Activated naive CD8-positive, alpha-beta T cell treated with anti-CD3 and anti-CD28 coated beads, Interleukin-2, amount 50 U/mL, for 24 hours (primary cell): ENCODE measurements around the gene CCDC149.

ENCODE experiments used
- ATAC-seq: fragments of 150-1000 bp; cut with Tn5 transposase; one replicate; pipeline ENCODE4 v1.10.0; 2021
- DNase-seq: peaks from one replicate; pipeline ENCODE4 v3.0.0; 2021
- H3K27ac Mint-ChIP-seq: one replicate; pipeline ENCODE4 v1.8.0; 2021; ENCODE audit warnings: mild to moderate bottlenecking, mixed read lengths
- H3K27me3 Mint-ChIP-seq: one replicate; pipeline ENCODE4 v1.8.0; 2021; ENCODE audit warnings: mixed read lengths
- H3K36me3 Mint-ChIP-seq: one replicate; pipeline ENCODE4 v1.8.0; 2021; ENCODE audit warnings: low read depth, mixed read lengths
- H3K4me1 Mint-ChIP-seq: one replicate; pipeline ENCODE4 v1.8.0; 2021; ENCODE audit warnings: mixed read lengths
- H3K4me3 Mint-ChIP-seq: one replicate; pipeline ENCODE4 v1.8.0; 2021; ENCODE audit warnings: mild to moderate bottlenecking, moderate library complexity, mixed read lengths
- H3K9me3 Mint-ChIP-seq: one replicate; pipeline ENCODE4 v1.8.0; 2021; ENCODE audit warnings: mixed read lengths

CCDC149 gene

DNA sequence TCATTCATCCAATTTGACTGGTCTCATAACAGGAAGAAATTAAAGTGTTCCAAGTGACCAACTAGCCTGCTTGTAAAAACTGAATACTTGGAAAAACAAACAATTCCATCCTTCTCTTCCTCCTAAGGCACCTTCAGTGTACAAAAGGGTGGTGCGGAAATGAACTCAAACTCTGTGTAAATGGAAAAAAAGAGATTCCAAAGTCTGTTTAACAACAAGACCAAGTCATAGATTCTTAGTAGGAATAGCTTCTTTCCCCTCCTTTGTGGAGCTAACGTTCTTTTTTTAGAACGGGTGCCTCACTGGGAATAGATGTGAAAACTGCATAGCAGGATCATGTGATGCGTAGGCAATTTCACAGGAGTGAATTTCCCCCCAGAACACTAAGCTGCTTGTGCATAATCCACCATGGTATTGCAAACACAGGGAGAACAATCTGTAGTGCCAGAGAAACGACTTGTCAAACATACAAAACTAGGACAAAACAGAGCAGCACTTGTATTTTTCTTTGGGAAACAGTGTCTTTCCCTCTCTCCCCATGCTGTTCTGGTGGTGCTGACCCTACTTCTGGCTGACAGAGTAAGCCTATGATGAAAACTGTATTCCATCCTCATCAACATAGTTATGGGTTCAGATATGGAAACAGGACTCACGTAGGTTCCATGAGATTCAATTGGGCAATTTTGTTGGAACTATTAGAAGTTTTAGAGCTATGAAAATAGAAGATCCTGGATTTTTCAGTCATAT is 130.7 kb downstream of the CCDC149 start:
- ATAC-seq = no peak

DNA sequence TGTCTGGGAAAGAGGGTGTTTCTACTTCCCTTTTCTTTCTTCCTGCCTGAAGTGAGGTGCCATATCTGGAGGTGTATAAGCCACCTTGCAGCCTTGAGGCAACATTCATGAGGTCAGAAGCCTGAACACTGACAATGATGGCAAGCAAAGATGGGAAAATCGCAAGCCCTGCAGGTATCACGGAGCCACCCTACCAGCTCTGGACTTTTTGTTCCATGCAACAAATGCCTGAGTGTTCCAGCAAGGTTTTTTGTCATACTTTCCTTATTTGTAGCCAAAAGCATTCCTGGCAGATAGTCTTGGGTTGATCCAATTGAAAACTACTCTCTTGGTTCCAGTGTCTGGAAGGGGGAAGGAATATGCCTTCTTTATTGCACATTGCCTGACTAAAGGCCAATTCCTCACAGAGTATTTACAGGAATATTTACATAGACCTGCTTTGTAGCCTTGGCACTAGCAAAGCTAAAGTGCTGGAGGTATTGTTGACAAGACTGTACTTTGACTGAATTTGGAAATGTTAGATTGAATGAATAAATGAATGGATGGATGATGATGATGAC is 131.8 kb downstream of the CCDC149 start:
- Mint-ChIP-seq H3K4me3 (no peak overlapping the region), H3K4me1 (no peaks in the 10 kb centered on the region), H3K9me3 (peaks cover 4% of the 10 kb centered on the region), H3K36me3 (no peaks in the 10 kb centered on the region), H3K27me3 (peaks cover 3% of the 10 kb centered on the region), H3K27ac (no peak overlapping the region)
- ATAC-seq (no peak), DNase-seq (no peak)

More for the DNA sequence above, 130.7 kb downstream of the CCDC149 start:
- Mint-ChIP-seq H3K4me1 (no peaks in the 10 kb centered on the region), H3K27me3 (peaks cover 3% of the 10 kb centered on the region), H3K4me3 (no peak overlapping the region), H3K9me3 (peaks cover 4% of the 10 kb centered on the region), H3K36me3 (no peaks in the 10 kb centered on the region), H3K27ac (no peak overlapping the region)
- no peak for DNase-seq

DNA sequence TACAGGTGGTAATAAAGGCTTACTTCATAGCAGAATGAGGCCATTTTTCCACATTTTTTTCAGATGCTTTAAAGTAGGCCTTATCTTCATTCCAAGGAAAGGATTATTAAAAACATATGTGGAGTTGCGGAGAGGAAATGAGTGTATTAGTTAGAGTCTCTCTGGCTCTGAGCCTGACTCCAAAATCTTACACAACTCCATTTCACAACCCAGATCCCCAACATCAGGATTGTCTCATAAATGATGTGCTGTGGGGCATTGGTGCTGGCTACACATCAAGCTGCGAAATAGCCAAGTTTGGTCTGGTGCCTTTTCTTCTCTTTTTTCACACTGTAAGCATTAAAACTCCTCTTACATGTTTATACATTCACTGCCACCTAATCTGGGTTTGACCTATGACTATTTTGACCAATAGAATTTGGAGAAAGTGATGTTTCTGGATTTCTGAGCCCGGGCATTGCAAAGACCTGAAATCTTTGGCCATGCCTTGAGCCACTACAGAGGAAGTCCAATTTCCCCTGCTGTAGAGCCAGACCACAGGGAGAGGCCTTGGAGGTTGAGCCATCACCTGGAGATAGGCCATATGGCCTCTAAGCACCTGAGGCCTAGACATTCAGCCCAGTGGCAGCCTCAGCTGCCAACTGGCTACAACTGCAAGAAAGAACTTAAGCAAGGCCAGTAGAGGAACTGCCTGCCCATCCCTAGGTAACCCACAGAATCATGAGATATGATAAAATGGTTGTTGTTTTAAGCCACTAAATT is 134.2 kb downstream of the CCDC149 start:
- no peaks in the 10 kb centered on the region for H3K4me1 Mint-ChIP-seq
- peaks cover 3% of the 10 kb centered on the region for H3K9me3 Mint-ChIP-seq
- H3K27ac Mint-ChIP-seq = no peak overlapping the region
- no peak overlapping the region for H3K4me3 Mint-ChIP-seq
- ATAC-seq (no peak), DNase-seq (no peak)
- peaks cover 3% of the 10 kb centered on the region for H3K27me3 Mint-ChIP-seq
- H3K36me3 Mint-ChIP-seq = no peaks in the 10 kb centered on the region

DNA sequence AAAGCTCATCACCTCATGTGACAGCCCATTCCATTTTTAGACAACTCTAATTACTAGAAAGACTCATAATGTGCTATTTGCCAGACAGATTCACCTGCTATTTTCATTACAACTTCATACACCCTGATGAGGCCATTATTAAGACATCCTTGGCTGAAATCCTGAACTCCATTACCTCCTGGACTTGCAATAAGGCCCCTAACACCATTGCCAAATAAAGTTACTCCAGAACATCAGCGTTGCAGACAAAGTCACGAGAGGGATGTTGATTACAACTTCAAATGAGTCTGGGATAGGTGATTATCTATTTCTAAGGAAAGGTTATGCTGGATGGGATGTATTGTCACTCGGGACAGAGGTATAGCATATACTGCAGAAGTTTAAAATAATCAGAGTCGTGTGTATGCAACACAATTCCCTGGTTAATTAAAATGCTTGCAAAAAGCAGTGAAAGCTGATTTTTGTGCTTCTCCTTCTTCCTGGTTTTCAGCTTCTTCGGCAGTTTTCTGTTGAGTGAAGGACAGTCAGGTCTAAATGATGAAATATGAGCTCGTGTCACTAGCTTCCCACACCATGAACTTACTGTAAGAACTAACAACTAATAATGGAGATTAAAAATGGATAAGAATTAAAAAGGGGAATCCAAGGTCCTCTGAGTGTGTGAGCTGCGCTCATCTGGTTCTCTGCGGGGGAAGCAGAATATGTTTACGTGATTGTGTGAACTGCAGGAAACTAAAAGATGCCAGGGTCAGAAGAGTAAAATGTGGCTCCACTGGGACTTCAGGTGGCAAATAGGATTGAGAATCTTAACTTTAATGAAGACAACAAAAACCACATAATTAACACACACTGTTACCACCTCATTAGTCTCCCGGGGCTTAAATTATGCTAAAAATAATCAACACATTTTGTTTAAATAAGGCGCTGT is 135.0 kb downstream of the CCDC149 start:
- no peaks in the 10 kb centered on the region for H3K36me3 Mint-ChIP-seq
- no peak for ATAC-seq
- H3K27me3 Mint-ChIP-seq = no peaks in the 10 kb centered on the region

DNA sequence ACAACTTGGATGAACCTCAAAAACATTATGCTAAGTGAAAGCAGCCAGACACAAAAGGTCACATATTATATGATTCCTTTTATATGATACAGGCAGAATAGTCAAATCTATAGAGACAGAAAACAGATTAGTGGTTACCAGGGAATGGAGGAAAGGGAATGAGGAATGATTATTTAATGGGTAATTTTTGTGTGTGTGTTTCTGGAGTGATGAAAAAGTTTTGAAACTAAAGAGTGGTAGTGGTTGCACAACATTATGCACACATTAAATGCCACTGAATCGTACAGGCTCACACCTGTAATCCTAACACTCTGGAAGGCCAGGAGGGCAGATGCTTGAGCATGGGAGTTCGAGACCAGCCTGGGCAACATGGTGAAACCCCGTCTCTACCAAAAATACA is 137.1 kb downstream of the CCDC149 start:
- Mint-ChIP-seq H3K27ac (no peak overlapping the region), H3K4me3 (no peak overlapping the region), H3K9me3 (no peaks in the 10 kb centered on the region), H3K36me3 (no peaks in the 10 kb centered on the region), H3K27me3 (no peaks in the 10 kb centered on the region), H3K4me1 (no peaks in the 10 kb centered on the region)
- no peak for ATAC-seq
- DNase-seq = no peak

More for the DNA sequence above, 135.0 kb downstream of the CCDC149 start:
- H3K4me3 Mint-ChIP-seq = no peak overlapping the region
- no peaks in the 10 kb centered on the region for H3K9me3 Mint-ChIP-seq
- no peak overlapping the region for H3K27ac Mint-ChIP-seq
- H3K4me1 Mint-ChIP-seq = no peaks in the 10 kb centered on the region
- no peak for DNase-seq

DNA sequence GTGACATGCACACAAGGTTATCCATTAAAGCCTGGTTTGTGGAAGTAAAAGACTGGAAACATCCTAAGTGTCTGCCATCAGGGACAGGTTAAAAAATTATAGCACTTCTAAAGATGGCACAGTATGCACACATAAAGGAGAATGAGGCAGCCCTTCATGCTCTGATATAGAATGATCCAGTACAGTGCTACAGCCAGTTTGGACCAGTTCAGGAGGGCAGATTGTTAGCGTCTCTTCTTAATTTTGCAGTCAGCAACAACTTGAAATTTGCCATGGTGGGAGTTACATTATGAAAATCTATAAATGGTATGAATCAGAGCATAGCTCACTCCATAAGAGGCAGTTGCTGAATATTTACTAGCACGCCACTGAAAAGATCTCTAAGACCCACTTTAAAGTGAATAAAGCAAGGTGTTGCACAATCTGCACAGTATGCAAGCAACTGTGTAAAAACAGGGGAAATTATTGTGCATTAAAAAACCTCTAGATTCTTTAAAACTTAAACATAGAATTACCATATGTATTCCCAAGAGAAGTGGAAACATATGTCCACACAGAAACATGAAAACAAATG is 137.7 kb downstream of the CCDC149 start:
- H3K27me3 Mint-ChIP-seq = no peaks in the 10 kb centered on the region
- H3K4me3 Mint-ChIP-seq = no peak overlapping the region

DNA sequence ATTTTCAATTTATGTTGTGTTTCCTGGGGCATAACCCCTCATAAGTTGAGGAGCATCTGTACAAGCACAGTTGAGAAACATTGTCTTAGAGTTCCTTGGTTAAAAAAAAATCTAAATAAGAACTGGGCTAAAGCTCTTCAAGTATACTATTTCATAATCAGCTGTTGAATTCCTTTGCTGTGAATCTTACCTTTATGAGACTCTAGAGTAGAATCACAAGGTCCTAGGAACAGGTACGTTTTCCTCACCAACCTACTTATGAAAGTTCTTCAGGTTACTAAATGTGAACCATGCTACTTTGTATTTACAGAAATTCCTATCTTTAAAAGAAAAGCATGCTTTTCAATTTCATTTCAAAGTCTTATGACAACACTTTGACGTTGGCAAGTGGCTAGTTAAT is 138.4 kb downstream of the CCDC149 start:
- H3K27me3 Mint-ChIP-seq = no peaks in the 10 kb centered on the region
- no peaks in the 10 kb centered on the region for H3K36me3 Mint-ChIP-seq
- no peaks in the 10 kb centered on the region for H3K9me3 Mint-ChIP-seq
- H3K27ac Mint-ChIP-seq = no peak overlapping the region
- H3K4me1 Mint-ChIP-seq = peaks cover 11% of the 10 kb centered on the region
- no peak for ATAC-seq
- H3K4me3 Mint-ChIP-seq = no peak overlapping the region
- no peak for DNase-seq

More for the DNA sequence above, 137.7 kb downstream of the CCDC149 start:
- no peak for DNase-seq
- Mint-ChIP-seq H3K9me3 (no peaks in the 10 kb centered on the region), H3K27ac (no peak overlapping the region), H3K36me3 (no peaks in the 10 kb centered on the region), H3K4me1 (peaks cover 4% of the 10 kb centered on the region)
- ATAC-seq = no peak

DNA sequence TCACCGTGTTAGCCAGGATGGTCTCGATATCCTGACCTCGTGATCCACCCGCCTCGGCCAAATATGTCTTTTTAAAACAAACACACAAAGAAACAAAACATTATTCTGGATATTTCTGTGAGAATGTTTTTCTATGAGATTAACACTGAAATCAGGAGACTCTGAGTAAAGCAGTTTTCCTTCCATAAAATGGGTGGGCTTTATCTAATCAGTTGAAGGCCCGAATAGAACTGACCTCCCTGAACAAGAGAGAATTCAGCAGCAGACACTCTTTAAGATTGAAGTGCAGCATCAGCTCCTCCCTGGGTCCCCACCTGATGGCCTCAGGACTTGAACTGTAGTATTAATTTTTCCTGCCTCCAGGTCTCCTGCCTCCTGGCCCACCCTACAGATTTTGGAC is 139.9 kb downstream of the CCDC149 start:
- ATAC-seq = no peak
- H3K36me3 Mint-ChIP-seq = no peaks in the 10 kb centered on the region
- H3K4me1 Mint-ChIP-seq = peaks cover 11% of the 10 kb centered on the region
- DNase-seq = no peak
- H3K27me3 Mint-ChIP-seq = no peaks in the 10 kb centered on the region
- H3K4me3 Mint-ChIP-seq = no peak overlapping the region
- no peaks in the 10 kb centered on the region for H3K9me3 Mint-ChIP-seq
- H3K27ac Mint-ChIP-seq = no peak overlapping the region

DNA sequence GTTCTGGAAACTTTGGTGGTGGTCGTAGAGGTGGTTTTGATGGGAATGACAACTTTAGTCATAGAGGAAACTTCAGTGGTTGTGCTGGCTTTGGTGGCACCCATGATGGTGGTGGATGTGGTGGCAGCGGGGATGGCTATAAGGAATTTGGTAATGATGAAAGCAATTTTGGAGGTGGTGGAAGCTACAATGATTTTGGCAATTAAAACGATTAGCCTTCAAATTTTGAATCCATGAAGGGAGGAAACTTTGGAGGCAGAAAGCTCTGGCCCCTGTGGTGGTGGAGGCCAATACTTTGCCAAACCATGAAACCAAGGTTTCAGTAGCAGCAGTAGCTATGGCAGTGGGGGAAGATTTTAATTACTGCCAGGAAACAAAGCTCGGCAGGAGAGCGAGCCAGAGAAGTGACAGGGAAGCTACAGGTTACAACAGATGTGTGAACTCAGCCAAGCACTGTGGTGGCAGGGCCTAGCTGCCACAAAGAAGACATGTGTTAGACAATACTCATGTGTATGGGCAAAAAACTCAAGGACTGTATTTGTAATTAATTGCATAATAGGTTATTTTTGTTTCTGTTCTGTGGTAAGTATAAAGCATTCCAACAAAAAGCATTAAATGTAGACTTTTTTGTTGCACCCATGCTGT is 140.7 kb downstream of the CCDC149 start:
- Mint-ChIP-seq H3K4me3 (no peak overlapping the region), H3K9me3 (no peaks in the 10 kb centered on the region), H3K27me3 (no peaks in the 10 kb centered on the region), H3K4me1 (peaks cover 11% of the 10 kb centered on the region), H3K36me3 (no peaks in the 10 kb centered on the region), H3K27ac (no peak overlapping the region)
- ATAC-seq (no peak), DNase-seq (no peak)

DNA sequence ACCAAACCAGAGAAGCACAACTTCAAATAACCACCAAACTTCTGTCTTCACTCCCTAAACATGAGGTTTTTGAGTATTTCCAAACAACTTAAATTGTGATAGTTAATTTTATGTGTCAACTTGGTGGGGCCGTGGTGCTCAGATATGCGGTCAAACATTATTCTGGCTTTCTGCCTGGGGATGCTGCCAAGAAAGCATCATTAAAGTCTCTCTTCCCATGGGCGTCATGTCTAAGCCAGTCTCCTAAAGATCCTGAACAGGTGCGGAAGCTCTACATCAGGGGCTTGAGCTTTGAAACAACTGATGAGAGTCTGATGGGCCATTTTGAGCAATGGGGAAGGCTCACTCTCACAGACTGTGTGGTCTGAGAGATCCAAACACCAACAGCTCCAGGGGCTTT is 141.6 kb downstream of the CCDC149 start:
- no peak for ATAC-seq
- Mint-ChIP-seq H3K4me1 (peaks cover 11% of the 10 kb centered on the region), H3K9me3 (no peaks in the 10 kb centered on the region), H3K36me3 (no peaks in the 10 kb centered on the region), H3K27me3 (no peaks in the 10 kb centered on the region), H3K4me3 (no peak overlapping the region), H3K27ac (no peak overlapping the region)
- DNase-seq = no peak

DNA sequence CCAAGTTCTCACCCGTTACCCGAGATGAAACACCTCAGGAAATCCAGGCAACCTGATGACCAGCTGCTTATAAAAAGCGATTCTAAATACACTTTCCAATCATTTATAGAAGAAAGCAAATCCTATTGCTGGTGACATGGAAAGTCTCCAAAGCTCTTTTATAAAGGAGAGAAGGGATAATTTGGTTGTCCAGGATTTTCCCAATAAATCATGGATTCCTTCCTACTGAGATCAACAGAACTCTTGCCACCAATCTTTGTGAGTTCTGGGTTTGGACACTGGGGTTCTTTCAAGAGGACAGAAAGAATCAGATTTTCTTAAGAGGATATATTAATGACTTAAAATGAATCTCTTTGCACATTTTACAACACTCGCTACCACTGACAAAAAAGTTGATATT is 142.2 kb downstream of the CCDC149 start:
- H3K27ac Mint-ChIP-seq = no peak overlapping the region

DNA sequence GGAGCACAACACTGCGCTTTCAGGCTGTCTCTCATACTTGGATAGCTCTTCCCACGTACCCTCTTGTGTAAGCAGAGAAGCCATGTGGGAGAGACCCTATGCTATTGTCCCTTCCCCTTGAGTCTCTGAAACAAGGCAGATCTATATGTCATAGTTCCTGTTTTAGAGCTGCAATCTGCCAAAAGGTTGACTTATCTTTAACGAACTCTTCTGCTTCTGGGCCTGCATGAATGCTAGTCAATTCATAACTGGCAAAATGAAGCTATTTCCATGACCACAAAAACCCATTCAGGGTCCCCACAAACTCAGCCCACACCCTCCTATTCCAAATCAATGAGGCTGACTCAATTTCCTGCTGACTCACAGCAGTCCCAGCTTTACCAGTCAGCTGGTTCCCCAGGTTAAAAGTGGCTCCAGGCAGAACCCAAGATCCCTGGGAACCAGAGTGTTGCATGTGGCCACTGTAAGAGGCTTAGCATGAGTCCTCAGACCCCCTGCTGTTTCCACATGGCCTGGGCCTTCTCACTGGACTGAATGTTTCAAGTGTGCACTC is 142.7 kb downstream of the CCDC149 start:
- Mint-ChIP-seq H3K9me3 (no peaks in the 10 kb centered on the region), H3K27ac (no peak overlapping the region), H3K36me3 (no peaks in the 10 kb centered on the region), H3K4me1 (peaks cover 11% of the 10 kb centered on the region), H3K4me3 (no peak overlapping the region), H3K27me3 (no peaks in the 10 kb centered on the region)
- no peak for DNase-seq
- ATAC-seq = peak; percentile 61

More for the DNA sequence above, 142.2 kb downstream of the CCDC149 start:
- Mint-ChIP-seq H3K4me3 (no peak overlapping the region), H3K9me3 (no peaks in the 10 kb centered on the region), H3K4me1 (peaks cover 11% of the 10 kb centered on the region), H3K27me3 (no peaks in the 10 kb centered on the region), H3K36me3 (no peaks in the 10 kb centered on the region)
- ATAC-seq (no peak), DNase-seq (no peak)

DNA sequence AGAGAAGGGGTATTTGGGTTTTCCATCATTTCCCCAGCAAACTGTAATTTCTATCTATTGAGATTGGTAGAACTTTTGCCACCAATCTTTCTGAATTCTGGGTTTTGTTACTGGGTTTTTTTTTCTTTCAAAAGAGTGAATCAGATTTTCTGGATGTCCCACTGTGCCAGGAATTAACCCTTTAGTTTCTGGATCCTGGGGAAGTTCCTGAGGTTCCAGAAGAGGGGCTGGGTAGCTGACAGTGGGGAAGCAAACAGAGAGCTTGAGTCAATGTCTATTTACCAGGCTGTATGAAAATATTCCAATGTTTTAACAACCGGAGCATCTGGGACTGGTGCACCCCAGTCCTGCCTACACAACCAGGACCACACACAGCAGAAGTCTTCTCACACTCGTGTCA is 143.3 kb downstream of the CCDC149 start:
- Mint-ChIP-seq H3K4me1 (peaks cover 11% of the 10 kb centered on the region), H3K4me3 (no peak overlapping the region), H3K36me3 (no peaks in the 10 kb centered on the region), H3K27ac (no peak overlapping the region), H3K27me3 (no peaks in the 10 kb centered on the region), H3K9me3 (no peaks in the 10 kb centered on the region)
- DNase-seq (no peak), ATAC-seq (no peak)
